C4-2B (cell line): Measurements from ENCODE around the gene KIAA1755.

Source experiments
- H3K27ac ChIP-seq: fragments of 450-650 bp; 2 replicates; pipeline ENCODE4 v1.5.1; 2017
- CTCF ChIP-seq: fragments of 450-650 bp; conservative IDR thresholded peaks from 2 replicates; pipeline ENCODE4 v1.5.1; 2017; ENCODE audit warnings: mild to moderate bottlenecking
- ZFX ChIP-seq: fragments of 450-650 bp; IDR thresholded peaks from 2 replicates; pipeline ENCODE4 v1.6.1; 2017

The KIAA1755 gene

GRCh38 chr20:38215194-38216182, 45.0 kb downstream of the KIAA1755 start:
- TF ChIP-seq ZFX (no peak), CTCF (no peak)
- H3K27ac ChIP-seq: no peak overlapping the region

GRCh38 chr20:38214256-38215193, 46.0 kb downstream of the KIAA1755 start:
- H3K27ac ChIP-seq: no peak overlapping the region
- TF ChIP-seq CTCF (no peak), ZFX (no peak)

GRCh38 chr20:38213607-38213940, 47.0 kb downstream of the KIAA1755 start:
- TF ChIP-seq ZFX (no peak), CTCF (no peak)
- H3K27ac ChIP-seq: no peak overlapping the region

- TF ChIP-seq CTCF (no peak), ZFX (no peak)
- H3K27ac ChIP-seq: no peak overlapping the region
Measured at GRCh38 chr20:38212806-38213606, 47.5 kb downstream of the KIAA1755 start.

- TF ChIP-seq ZFX (no peak), CTCF (no peak)
- no peak overlapping the region for H3K27ac ChIP-seq
Measured at GRCh38 chr20:38211200-38212097, 49.1 kb downstream of the KIAA1755 start.

GRCh38 chr20:38210741-38211140, 49.8 kb downstream of the KIAA1755 start:
- no peak overlapping the region for H3K27ac ChIP-seq
- no peak for TF ChIP-seq CTCF
- no peak for TF ChIP-seq ZFX
